GM12878 (cell line): ENCODE results near the gene SETBP1.

Source experiments
- EZH2 ChIP-seq: IDR thresholded peaks from 2 replicates; pipeline ENCODE4 v1.6.1; 2012; ENCODE audit warnings: low read depth, mild to moderate bottlenecking, control low read depth, inconsistent platforms, low read length, borderline replicate concordance; ENCODE audit not compliant: control insufficient read depth
- FOXM1 ChIP-seq: IDR thresholded peaks from 2 replicates; pipeline ENCODE4 v1.6.1; 2012; ENCODE audit warnings: low read depth, mild to moderate bottlenecking, inconsistent platforms, low read length, moderate library complexity
- PBX3 ChIP-seq: IDR thresholded peaks from 2 replicates; pipeline ENCODE4 v1.6.1; 2011; ENCODE audit warnings: mild to moderate bottlenecking, low read depth, low read length, moderate library complexity; ENCODE audit not compliant: insufficient replicate concordance
- POLR2AphosphoS5 ChIP-seq: IDR thresholded peaks from 2 replicates; pipeline ENCODE4 v1.6.1; 2011; ENCODE audit warnings: mild to moderate bottlenecking, low read length, inconsistent platforms
- SIX5 ChIP-seq: IDR thresholded peaks from 2 replicates; pipeline ENCODE4 v1.6.1; 2011; ENCODE audit warnings: mild to moderate bottlenecking, low read depth, low read length, moderate library complexity; ENCODE audit not compliant: severe bottlenecking
- SRF ChIP-seq, 2 experiments: IDR thresholded peaks; 2 replicates each; pipeline ENCODE4 v1.6.1; 2011; ENCODE audit warnings: low read depth in 2 of 2, low read length in 2 of 2, mild to moderate bottlenecking in 1 of 2, moderate library complexity in 1 of 2
- TF ChIP-seq, protein P1 (sequence below), 3 experiments: IDR thresholded peaks in 2 of 3; conservative IDR thresholded peaks in 1 of 3; 2 replicates each; pipeline ENCODE4 v1.5.1; 2011; ENCODE audit warnings: low read depth in 3 of 3, low read length in 3 of 3, mild to moderate bottlenecking in 3 of 3, control low read depth in 2 of 3, moderate library complexity in 2 of 3, inconsistent platforms in 1 of 3, mixed read lengths in 1 of 3; ENCODE audit not compliant: control insufficient read depth in 2 of 3, insufficient read depth in 1 of 3; ENCODE audit errors: extremely low read depth in 1 of 3
- TF ChIP-seq, protein P2 (sequence below): IDR thresholded peaks from 2 replicates; pipeline ENCODE4 v1.6.1; 2012; ENCODE audit warnings: mild to moderate bottlenecking, low read depth, low read length
- TF ChIP-seq, protein P3 (sequence below): fragments of 450-650 bp; IDR thresholded peaks from 2 replicates; pipeline ENCODE4 v1.6.1; 2017; ENCODE audit warnings: borderline replicate concordance

GRCh38 chr18:44823286-44823685, 142.6 kb downstream of the SETBP1 start:
- TF ChIP-seq PBX3 (no peak), SIX5 (no peak), EZH2 (no peak), SRF (IDR thresholded peaks at IDR 0.05; ENCODE audit: low read depth in 2 of 2, low read length in 2 of 2) (no peak), FOXM1 (no peak), POLR2AphosphoS5 (no peak)
- TF ChIP-seq, protein P1, sequence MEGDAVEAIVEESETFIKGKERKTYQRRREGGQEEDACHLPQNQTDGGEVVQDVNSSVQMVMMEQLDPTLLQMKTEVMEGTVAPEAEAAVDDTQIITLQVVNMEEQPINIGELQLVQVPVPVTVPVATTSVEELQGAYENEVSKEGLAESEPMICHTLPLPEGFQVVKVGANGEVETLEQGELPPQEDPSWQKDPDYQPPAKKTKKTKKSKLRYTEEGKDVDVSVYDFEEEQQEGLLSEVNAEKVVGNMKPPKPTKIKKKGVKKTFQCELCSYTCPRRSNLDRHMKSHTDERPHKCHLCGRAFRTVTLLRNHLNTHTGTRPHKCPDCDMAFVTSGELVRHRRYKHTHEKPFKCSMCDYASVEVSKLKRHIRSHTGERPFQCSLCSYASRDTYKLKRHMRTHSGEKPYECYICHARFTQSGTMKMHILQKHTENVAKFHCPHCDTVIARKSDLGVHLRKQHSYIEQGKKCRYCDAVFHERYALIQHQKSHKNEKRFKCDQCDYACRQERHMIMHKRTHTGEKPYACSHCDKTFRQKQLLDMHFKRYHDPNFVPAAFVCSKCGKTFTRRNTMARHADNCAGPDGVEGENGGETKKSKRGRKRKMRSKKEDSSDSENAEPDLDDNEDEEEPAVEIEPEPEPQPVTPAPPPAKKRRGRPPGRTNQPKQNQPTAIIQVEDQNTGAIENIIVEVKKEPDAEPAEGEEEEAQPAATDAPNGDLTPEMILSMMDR (IDR thresholded peaks at IDR 0.05 in 2 of 3, conservative IDR thresholded peaks at IDR 0.05 in 1 of 3; ENCODE audit: control insufficient read depth in 2 of 3, extremely low read depth in 1 of 3, insufficient read depth in 1 of 3, low read depth in 3 of 3, low read length in 3 of 3) = no peak
- TF ChIP-seq, protein P2, sequence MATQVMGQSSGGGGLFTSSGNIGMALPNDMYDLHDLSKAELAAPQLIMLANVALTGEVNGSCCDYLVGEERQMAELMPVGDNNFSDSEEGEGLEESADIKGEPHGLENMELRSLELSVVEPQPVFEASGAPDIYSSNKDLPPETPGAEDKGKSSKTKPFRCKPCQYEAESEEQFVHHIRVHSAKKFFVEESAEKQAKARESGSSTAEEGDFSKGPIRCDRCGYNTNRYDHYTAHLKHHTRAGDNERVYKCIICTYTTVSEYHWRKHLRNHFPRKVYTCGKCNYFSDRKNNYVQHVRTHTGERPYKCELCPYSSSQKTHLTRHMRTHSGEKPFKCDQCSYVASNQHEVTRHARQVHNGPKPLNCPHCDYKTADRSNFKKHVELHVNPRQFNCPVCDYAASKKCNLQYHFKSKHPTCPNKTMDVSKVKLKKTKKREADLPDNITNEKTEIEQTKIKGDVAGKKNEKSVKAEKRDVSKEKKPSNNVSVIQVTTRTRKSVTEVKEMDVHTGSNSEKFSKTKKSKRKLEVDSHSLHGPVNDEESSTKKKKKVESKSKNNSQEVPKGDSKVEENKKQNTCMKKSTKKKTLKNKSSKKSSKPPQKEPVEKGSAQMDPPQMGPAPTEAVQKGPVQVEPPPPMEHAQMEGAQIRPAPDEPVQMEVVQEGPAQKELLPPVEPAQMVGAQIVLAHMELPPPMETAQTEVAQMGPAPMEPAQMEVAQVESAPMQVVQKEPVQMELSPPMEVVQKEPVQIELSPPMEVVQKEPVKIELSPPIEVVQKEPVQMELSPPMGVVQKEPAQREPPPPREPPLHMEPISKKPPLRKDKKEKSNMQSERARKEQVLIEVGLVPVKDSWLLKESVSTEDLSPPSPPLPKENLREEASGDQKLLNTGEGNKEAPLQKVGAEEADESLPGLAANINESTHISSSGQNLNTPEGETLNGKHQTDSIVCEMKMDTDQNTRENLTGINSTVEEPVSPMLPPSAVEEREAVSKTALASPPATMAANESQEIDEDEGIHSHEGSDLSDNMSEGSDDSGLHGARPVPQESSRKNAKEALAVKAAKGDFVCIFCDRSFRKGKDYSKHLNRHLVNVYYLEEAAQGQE = no peak
- TF ChIP-seq, protein P3, sequence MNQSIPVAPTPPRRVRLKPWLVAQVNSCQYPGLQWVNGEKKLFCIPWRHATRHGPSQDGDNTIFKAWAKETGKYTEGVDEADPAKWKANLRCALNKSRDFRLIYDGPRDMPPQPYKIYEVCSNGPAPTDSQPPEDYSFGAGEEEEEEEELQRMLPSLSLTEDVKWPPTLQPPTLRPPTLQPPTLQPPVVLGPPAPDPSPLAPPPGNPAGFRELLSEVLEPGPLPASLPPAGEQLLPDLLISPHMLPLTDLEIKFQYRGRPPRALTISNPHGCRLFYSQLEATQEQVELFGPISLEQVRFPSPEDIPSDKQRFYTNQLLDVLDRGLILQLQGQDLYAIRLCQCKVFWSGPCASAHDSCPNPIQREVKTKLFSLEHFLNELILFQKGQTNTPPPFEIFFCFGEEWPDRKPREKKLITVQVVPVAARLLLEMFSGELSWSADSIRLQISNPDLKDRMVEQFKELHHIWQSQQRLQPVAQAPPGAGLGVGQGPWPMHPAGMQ = no peak
